Fibroblast of pulmonary artery (primary cell): ENCODE results near the gene PPP1R36.
"Not testable (repeated sequence)": the region's sequence is repeated elsewhere in the genome, so short reads cannot be mapped to it uniquely, and the experiment has no call there.

Experiments used
- DNase-seq: peaks from one replicate; pipeline ENCODE4 v3.0.0-alpha.2; 2010; ENCODE audit warnings: low read depth
- H3K4me3 ChIP-seq: replicated peaks from 2 replicates; pipeline ENCODE4 v1.5.1; 2011; ENCODE audit warnings: low read depth, mild to moderate bottlenecking, control low read depth, low read length, moderate library complexity
- TF ChIP-seq, protein P1 (sequence below): IDR thresholded peaks from 2 replicates; pipeline ENCODE4 v1.5.1; 2011; ENCODE audit warnings: mild to moderate bottlenecking, control low read depth, low read length, inconsistent platforms; ENCODE audit errors: missing control alignments

PPP1R36 gene

DNA sequence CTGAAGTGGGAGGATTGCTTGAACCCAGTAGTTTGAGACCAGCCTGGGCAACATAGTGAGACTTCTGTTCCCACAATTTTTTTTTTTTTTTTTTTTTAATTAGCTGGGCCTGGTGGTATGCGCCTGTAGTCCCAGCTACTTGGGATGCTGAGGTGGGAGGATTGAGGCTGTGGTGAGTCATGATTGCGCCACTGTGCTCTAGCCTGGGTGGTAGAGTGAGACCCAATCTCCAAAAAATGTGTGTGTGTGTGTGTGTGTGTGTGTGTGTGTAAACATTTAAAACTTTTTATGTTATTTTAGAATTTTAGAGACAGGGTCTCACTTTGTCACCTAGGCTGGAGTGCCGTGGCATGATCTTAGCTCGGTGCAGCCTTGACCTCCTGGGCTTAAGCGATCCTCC lies 6.8 kb downstream of the PPP1R36 start:
- no peak overlapping the region for H3K4me3 ChIP-seq
- TF ChIP-seq, protein P1, sequence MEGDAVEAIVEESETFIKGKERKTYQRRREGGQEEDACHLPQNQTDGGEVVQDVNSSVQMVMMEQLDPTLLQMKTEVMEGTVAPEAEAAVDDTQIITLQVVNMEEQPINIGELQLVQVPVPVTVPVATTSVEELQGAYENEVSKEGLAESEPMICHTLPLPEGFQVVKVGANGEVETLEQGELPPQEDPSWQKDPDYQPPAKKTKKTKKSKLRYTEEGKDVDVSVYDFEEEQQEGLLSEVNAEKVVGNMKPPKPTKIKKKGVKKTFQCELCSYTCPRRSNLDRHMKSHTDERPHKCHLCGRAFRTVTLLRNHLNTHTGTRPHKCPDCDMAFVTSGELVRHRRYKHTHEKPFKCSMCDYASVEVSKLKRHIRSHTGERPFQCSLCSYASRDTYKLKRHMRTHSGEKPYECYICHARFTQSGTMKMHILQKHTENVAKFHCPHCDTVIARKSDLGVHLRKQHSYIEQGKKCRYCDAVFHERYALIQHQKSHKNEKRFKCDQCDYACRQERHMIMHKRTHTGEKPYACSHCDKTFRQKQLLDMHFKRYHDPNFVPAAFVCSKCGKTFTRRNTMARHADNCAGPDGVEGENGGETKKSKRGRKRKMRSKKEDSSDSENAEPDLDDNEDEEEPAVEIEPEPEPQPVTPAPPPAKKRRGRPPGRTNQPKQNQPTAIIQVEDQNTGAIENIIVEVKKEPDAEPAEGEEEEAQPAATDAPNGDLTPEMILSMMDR, result no peak
- peak; percentile 89 for DNase-seq

DNA sequence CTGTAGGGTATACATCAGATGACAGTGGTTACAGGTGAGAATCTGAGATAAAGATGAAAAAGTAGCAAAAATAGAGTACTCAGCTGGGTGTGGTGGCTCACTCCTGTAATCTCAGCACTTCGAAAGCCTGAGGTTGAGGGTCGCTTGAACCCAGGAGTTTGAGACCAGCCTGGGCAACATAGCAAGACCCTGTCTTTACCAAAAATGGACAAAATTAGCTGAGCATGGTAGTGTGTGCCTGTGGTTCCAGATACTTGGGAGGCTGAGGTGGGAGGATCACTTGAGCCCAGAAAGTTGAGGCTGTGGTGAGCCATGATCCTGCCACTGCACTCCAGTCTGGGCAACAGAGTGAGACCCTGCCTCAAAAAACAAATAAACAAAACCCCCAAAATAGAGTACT lies 8.5 kb downstream of the PPP1R36 start:
- DNase-seq, result not testable (repeated sequence)

DNA sequence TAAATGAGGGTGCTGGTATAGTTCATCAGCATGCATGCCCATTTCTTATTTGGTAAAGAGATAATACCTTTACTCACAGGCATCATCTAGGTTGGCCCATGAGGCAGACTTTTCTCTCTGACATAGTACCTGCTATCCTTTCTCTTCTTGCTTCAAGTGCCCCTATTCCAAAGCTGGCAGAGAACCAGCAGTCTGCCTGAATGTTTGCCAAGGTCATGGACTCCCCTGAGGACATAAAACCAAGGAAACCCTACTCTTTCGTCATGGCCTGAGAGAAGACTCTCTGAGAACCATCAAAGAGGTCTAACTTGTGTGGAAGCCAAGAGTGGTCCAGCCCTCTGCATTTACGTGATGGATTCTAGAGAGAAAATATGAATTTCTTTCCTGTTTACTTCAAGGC lies 11.9 kb downstream of the PPP1R36 start:
- DNase-seq, result no peak
- no peak overlapping the region for H3K4me3 ChIP-seq
- TF ChIP-seq, protein P1, result no peak

More for the DNA sequence above, 8.5 kb downstream of the PPP1R36 start:
- H3K4me3 ChIP-seq, result not testable (repeated sequence)

DNA sequence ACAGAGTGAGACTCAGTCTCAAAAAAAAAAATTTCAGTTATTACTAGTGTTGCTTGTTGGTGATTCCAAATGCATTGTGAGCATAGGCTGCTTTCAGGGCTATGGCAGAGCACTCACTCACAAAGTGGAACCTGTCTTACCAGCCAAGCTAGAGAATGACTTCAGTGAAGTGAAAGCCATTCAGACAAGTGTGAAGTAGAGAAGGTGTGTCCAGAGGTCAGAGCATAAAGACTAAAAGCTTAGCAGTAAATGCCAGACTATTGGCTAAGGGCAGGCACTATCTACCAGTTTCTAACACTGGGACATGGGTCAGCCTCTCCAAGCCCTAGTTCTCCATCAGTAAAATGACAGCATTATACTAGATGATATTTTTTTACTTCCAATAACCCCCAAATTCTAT lies 12.7 kb downstream of the PPP1R36 start:
- no peak for DNase-seq
- TF ChIP-seq, protein P1, result no peak

DNA sequence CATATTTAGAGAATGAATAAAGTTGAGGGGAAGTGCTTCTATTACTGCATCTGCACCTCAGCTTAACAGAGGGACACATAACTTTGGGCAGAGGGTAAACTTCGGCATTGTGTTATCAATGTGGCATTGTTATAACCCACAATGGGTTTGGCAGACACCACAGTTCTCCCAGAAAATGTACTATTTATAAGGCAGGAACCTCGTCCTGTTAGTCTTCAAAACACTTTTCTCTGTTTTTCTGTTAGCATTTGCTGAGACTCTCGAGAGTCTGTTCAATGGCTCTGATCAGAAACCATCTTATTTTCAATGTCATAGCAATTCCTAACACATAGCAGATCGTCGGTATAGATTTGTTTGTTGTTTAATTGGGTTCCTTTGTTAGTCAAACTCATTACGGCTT lies 13.9 kb downstream of the PPP1R36 start:
- DNase-seq, result no peak

More for the DNA sequence above, 12.7 kb downstream of the PPP1R36 start:
- H3K4me3 ChIP-seq, result no peak overlapping the region

DNA sequence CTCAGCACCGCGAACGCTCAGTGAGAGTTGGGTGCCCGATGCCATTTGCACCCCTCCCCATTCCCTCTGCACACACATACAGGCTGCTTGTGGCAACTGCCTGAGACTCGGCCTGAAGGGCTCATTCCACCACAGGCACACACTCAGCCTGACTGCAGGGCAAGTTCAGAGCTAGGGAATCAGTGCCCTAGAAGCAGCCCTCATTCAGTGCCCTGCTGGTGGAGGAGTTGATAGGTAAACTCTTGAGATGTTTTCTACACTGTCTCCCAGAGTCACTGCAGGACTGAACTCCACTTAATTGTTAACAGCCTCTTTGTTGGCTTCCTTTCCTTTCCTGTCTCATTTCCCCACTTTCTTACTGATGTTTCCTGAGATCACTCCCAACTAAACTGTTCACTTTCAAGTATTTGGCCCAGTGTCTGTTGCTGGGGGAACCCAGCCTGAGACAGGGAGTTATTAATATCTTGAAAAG lies 16.9 kb downstream of the PPP1R36 start:
- H3K4me3 ChIP-seq, result no peak overlapping the region
- peak; percentile 40 for DNase-seq
- TF ChIP-seq, protein P1, result no peak

More for the DNA sequence above, 13.9 kb downstream of the PPP1R36 start:
- TF ChIP-seq, protein P1, result no peak
- H3K4me3 ChIP-seq, result no peak overlapping the region

DNA sequence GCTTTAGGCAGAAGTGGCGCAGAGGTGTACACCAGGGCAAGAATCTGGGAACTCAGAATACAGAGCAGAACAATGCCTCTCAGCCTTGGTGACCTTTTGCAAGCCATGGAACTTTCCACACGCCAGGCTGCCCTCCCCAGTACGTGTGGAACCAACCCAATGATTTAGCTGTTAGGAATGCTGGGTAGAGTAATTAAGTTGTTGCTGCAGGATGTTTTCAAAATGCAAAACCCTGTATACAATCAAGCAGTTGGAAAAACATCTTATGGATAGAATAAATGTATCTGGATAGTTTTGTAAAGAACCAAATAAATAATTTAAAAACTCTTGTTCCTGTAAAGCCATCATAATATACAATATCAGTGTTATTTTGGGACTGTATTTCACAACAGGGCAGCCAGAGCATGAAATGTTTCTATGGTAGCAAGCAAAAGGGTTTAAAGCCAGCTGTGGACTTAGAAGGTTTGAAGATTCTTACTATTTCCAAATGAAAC lies 19.4 kb downstream of the PPP1R36 start:
- peak; percentile 88 for DNase-seq
- TF ChIP-seq, protein P1, result no peak
- no peak overlapping the region for H3K4me3 ChIP-seq

DNA sequence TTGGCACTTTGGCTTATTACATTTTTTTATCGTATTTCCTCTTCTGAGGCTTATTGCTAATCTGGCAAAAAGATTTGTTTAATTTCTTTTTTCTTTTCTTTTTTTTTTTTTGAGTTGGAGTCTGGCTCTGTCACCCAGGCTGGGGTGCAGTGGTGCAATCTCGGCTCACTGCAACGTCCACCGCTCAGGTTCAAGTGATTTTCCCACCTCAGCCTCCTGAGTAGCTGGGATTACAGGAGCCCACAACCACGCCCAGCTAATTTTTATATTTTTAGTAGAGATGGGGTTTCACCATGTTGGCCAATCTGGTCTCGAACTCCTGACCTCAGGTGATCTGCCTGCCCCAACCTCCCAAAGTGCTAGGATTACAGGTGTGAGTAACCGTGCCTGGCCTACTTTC lies 19.9 kb downstream of the PPP1R36 start:
- not testable (repeated sequence) for DNase-seq, H3K4me3 ChIP-seq
